Caco-2 (cell line): Measurements from ENCODE around the gene ARHGAP15. TPM values are rescaled to one million over a fixed set of nuclear protein-coding genes. Genes with fewer than 3 reads are reported as not detected.

ENCODE experiments used
- BruUV-seq: library from RNA; stranded (reverse); fragments of 400-500 nt; replicated peaks from 2 replicates; lab custom pipeline; 2021; lab: Mats Ljungman, UMichigan
- CTCF ChIA-PET: fragments of 300-600 bp; sonication (Branson Sonifier 250); formaldehyde crosslinking; loops from one replicate; lab custom pipeline; 2022; ENCODE audit warnings: antibody characterized with exemption; lab: Charles Lee
- POLR2A ChIA-PET: fragments of 300-600 bp; sonication (Branson Sonifier 250); formaldehyde crosslinking; loops from one replicate; lab custom pipeline; 2022; ENCODE audit warnings: antibody characterized with exemption; lab: Charles Lee
- DNase-seq, 2 experiments: peaks; one replicate each; pipeline versions ENCODE4 v3.0.0 to v3.0.0-alpha.2; 2020 to 2022
- H3K27me3 ChIP-seq: replicated peaks from 2 replicates; pipeline ENCODE4 v1.6.0; 2011; ENCODE audit warnings: low read length; ENCODE audit not compliant: control insufficient read depth, insufficient read depth
- H3K36me3 ChIP-seq: 2 replicates; pipeline ENCODE4 v1.5.1; 2011; ENCODE audit warnings: low read length; ENCODE audit not compliant: control insufficient read depth, insufficient read depth
- H3K4me1 ChIP-seq: fragments of 250-450 bp; sonication (Bioruptor Pico); 2 replicates; pipeline ENCODE4 v1.5.1; 2020; ENCODE audit warnings: mild to moderate bottlenecking
- H3K4me3 ChIP-seq: 2 replicates; pipeline ENCODE4 v1.5.1; 2011; ENCODE audit warnings: low read depth, mild to moderate bottlenecking, control low read depth, low read length
- H3K9me3 ChIP-seq: fragments of 250-450 bp; sonication (Bioruptor Pico); 2 replicates; pipeline ENCODE4 v1.5.1; 2020; ENCODE audit warnings: mild to moderate bottlenecking, moderate library complexity
- H3K27ac Mint-ChIP-seq: one replicate; pipeline ENCODE4 v1.8.0; 2022; ENCODE audit warnings: mixed read lengths; ENCODE audit not compliant: unreplicated experiment
- H3K27me3 Mint-ChIP-seq: one replicate; pipeline ENCODE4 v1.8.0; 2022; ENCODE audit warnings: mixed read lengths; ENCODE audit not compliant: insufficient read depth, unreplicated experiment
- H3K36me3 Mint-ChIP-seq: one replicate; pipeline ENCODE4 v1.8.0; 2022; ENCODE audit warnings: mild to moderate bottlenecking, mixed read lengths; ENCODE audit not compliant: insufficient read depth, unreplicated experiment
- H3K4me1 Mint-ChIP-seq: one replicate; pipeline ENCODE4 v1.8.0; 2022; ENCODE audit warnings: low read depth, mixed read lengths; ENCODE audit not compliant: unreplicated experiment
- H3K4me3 Mint-ChIP-seq: one replicate; pipeline ENCODE4 v1.8.0; 2022; ENCODE audit warnings: mild to moderate bottlenecking, moderate library complexity, mixed read lengths; ENCODE audit not compliant: unreplicated experiment
- H3K9me3 Mint-ChIP-seq: one replicate; pipeline ENCODE4 v1.8.0; 2022; ENCODE audit warnings: mixed read lengths; ENCODE audit not compliant: unreplicated experiment
- intact Hi-C: fragments of 100-400 bp; cut with micrococcal nuclease; formaldehyde crosslinking; loops from one replicate; pipeline ENCODE4 v1.10.0; 2022; ENCODE audit not compliant: unreplicated experiment
- total RNA-seq: library from RNA; stranded (reverse); gene quantifications from 2 replicates; pipeline ENCODE4 v1.2.3, GENCODE V29; 2022
- TF ChIP-seq, protein P1 (sequence below), 2 experiments: fragments of 200-600 bp in 1 of 2; IDR thresholded peaks; 1 replicate in 1 of 2; 2 replicates in 1 of 2; pipeline versions ENCODE4 v1.5.1 to v1.8.0; 2011 to 2022; ENCODE audit warnings: antibody characterized with exemption in 1 of 2, control low read depth in 1 of 2, inconsistent platforms in 1 of 2, low read depth in 1 of 2, low read length in 1 of 2, mild to moderate bottlenecking in 1 of 2, moderate library complexity in 1 of 2; ENCODE audit not compliant: insufficient read depth in 1 of 2, severe bottlenecking in 1 of 2, unreplicated experiment in 1 of 2

The ARHGAP15 gene
- total RNA-seq, 1 experiment from 2014 or later = not detected

DNA sequence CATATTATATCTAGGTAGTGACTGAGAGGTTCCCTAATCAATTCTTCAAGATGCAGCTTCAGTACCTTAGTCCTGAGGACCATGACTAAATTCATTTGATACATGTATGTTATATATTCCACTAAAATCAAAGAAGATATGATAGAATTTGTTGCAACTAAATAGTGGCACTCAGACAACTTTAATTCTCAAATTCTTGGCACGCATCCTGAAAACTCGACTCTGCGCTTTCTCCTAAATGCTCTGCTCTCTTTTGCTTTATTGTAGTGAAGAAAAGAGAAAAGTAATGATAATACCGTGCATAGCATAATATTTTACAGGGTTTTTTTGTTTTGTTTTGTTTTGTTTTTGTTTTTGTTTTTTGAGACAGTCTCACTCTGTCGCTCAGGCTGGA lies 475.3 kb downstream of the ARHGAP15 start:
- TF ChIP-seq, protein P1, sequence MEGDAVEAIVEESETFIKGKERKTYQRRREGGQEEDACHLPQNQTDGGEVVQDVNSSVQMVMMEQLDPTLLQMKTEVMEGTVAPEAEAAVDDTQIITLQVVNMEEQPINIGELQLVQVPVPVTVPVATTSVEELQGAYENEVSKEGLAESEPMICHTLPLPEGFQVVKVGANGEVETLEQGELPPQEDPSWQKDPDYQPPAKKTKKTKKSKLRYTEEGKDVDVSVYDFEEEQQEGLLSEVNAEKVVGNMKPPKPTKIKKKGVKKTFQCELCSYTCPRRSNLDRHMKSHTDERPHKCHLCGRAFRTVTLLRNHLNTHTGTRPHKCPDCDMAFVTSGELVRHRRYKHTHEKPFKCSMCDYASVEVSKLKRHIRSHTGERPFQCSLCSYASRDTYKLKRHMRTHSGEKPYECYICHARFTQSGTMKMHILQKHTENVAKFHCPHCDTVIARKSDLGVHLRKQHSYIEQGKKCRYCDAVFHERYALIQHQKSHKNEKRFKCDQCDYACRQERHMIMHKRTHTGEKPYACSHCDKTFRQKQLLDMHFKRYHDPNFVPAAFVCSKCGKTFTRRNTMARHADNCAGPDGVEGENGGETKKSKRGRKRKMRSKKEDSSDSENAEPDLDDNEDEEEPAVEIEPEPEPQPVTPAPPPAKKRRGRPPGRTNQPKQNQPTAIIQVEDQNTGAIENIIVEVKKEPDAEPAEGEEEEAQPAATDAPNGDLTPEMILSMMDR (IDR thresholded peaks at IDR 0.05; ENCODE audit: insufficient read depth in 1 of 2, low read depth in 1 of 2, low read length in 1 of 2, severe bottlenecking in 1 of 2, unreplicated experiment in 1 of 2) = no peak
- intact Hi-C loops = no loop called here
- H3K27me3 Mint-ChIP-seq = peaks cover 14% of the 10 kb centered on the region
- no peaks in the 10 kb centered on the region for H3K36me3 ChIP-seq
- no peak overlapping the region for H3K4me3 Mint-ChIP-seq
- no peaks in the 10 kb centered on the region for H3K9me3 Mint-ChIP-seq
- no TSS peak for BruUV-seq
- H3K27ac Mint-ChIP-seq = no peak overlapping the region
- CTCF ChIA-PET = no interaction called here
- no peaks in the 10 kb centered on the region for H3K4me1 ChIP-seq
- no peaks in the 10 kb centered on the region for H3K27me3 ChIP-seq
- no peak for DNase-seq
- no peaks in the 10 kb centered on the region for H3K9me3 ChIP-seq
- POLR2A ChIA-PET = no interaction called here
- no peaks in the 10 kb centered on the region for H3K36me3 Mint-ChIP-seq
- H3K4me1 Mint-ChIP-seq = no peaks in the 10 kb centered on the region
- no peak overlapping the region for H3K4me3 ChIP-seq

DNA sequence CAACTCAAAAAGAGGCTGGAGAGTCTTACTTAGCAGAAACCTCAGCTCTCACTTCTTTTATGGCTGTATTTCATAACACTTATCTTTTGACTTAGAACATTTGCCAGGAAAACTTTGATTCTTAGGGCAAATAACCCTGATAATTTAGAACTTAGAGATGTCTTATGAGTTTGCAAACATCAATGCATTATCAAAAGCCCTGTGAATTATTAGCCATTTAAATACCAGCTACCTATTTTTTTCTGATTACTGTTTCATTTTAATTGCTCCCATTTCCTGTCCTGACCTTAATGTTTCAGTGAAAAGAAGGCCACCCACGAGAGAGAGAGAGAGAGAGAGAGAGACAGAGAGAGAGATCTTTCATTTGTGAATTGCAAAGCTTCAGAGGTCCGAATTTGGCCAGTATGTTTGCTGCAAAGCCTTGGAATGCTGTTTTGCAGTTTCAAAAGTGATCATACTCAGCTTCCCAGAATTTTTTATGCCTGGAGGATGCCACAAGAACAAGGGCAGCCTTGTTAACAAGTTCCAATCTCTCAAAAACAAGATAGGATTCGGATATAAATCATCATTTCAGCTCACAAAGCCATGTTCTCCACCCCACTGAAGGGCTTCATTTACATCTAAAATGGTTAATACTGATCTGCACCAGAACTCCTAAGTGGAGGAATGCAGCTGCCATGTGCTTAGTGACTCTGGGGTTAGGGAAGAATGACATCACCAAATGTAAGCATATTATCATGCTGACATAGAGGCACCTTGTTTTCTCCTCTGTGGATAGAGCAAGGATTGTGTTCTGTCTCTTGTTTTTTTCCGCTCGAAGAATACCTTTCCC lies 478.2 kb downstream of the ARHGAP15 start:
- TF ChIP-seq, protein P1 (IDR thresholded peaks at IDR 0.05; ENCODE audit: insufficient read depth in 1 of 2, low read depth in 1 of 2, low read length in 1 of 2, severe bottlenecking in 1 of 2, unreplicated experiment in 1 of 2) = no peak
- BruUV-seq = no TSS peak
- no peaks in the 10 kb centered on the region for H3K9me3 ChIP-seq

DNA sequence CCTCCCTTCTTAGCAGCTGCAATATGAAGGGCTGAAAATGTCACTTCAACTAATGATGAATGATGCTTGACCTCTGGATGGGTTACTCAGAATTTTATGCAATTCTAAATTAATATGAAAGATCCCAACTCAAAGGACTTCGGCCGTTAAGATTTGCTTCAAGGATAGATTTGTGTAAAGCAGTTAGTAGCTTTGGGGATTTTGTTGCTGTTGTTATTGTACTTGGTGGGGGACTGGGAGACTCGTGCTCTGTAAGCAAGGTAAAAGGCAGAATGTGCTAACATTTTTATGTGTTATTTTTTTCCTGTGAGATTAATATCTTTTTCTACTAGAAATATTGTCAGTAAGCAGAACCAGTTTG lies 478.8 kb downstream of the ARHGAP15 start:
- Mint-ChIP-seq H3K27ac (no peak overlapping the region), H3K9me3 (no peaks in the 10 kb centered on the region), H3K4me1 (no peaks in the 10 kb centered on the region), H3K27me3 (peaks cover 4% of the 10 kb centered on the region), H3K4me3 (no peak overlapping the region), H3K36me3 (no peaks in the 10 kb centered on the region)
- no peak overlapping the region for H3K4me3 ChIP-seq
- no peaks in the 10 kb centered on the region for H3K27me3 ChIP-seq
- no peaks in the 10 kb centered on the region for H3K4me1 ChIP-seq
- no TSS peak for BruUV-seq
- H3K36me3 ChIP-seq = no peaks in the 10 kb centered on the region
- no peak for DNase-seq
- POLR2A ChIA-PET = no interaction called here
- intact Hi-C loops = no loop called here
- TF ChIP-seq, protein P1 (IDR thresholded peaks at IDR 0.05; ENCODE audit: insufficient read depth in 1 of 2, low read depth in 1 of 2, low read length in 1 of 2, severe bottlenecking in 1 of 2, unreplicated experiment in 1 of 2) = no peak
- CTCF ChIA-PET = no interaction called here
- no peaks in the 10 kb centered on the region for H3K9me3 ChIP-seq

More for the DNA sequence above, 478.2 kb downstream of the ARHGAP15 start:
- intact Hi-C loops = no loop called here
- no peaks in the 10 kb centered on the region for H3K27me3 ChIP-seq
- ChIA-PET POLR2A (no interaction called here), CTCF (no interaction called here)
- Mint-ChIP-seq H3K4me1 (no peaks in the 10 kb centered on the region), H3K36me3 (no peaks in the 10 kb centered on the region), H3K4me3 (no peak overlapping the region), H3K27ac (no peak overlapping the region), H3K27me3 (peaks cover 4% of the 10 kb centered on the region), H3K9me3 (no peaks in the 10 kb centered on the region)
- H3K4me3 ChIP-seq = no peak overlapping the region
- no peaks in the 10 kb centered on the region for H3K36me3 ChIP-seq
- no peaks in the 10 kb centered on the region for H3K4me1 ChIP-seq
- DNase-seq = no peak
